Natural killer cell (primary cell): ENCODE data around the gene PRELID2. TPM values are rescaled to one million over a fixed set of nuclear protein-coding genes. Genes with fewer than 3 reads are reported as not detected.

Experiments
- ATAC-seq, 3 donors: fragments of 150-1000 bp in 2 of 3; fragments of 200-7000 bp in 1 of 3; cut with Tn5 transposase; 1 replicate in 1 of 3; 2 replicates in 2 of 3; pipeline ENCODE4 v1.10.0; 2021; ENCODE audit warnings: mild to moderate bottlenecking in 2 of 3, moderate library complexity in 2 of 3
- DNase-seq, 2 donors: peaks; one replicate each; pipeline versions ENCODE4 v3.0.0 to v3.0.0-alpha.2; 2013 to 2021; ENCODE audit warnings: mixed read lengths in 1 of 2
- H3K27ac ChIP-seq: one replicate; pipeline ENCODE4 v1.5.1; 2013; ENCODE audit warnings: mild to moderate bottlenecking, low read length
- H3K27me3 ChIP-seq: one replicate; pipeline ENCODE4 v1.6.1; 2013; ENCODE audit warnings: low read length; ENCODE audit not compliant: control insufficient read depth, insufficient read depth
- H3K36me3 ChIP-seq: one replicate; pipeline ENCODE4 v1.6.1; 2013; ENCODE audit warnings: low read length; ENCODE audit not compliant: control insufficient read depth, insufficient read depth
- H3K4me1 ChIP-seq: one replicate; pipeline ENCODE4 v1.6.1; 2013; ENCODE audit warnings: low read length; ENCODE audit not compliant: control insufficient read depth, insufficient read depth
- H3K4me3 ChIP-seq: one replicate; pipeline ENCODE4 v1.5.1; 2013; ENCODE audit warnings: low read length
- H3K9me3 ChIP-seq: one replicate; pipeline ENCODE4 v1.6.1; 2013; ENCODE audit warnings: low read length; ENCODE audit not compliant: control insufficient read depth, insufficient read depth
- H3K27ac Mint-ChIP-seq, 2 donors: one replicate each; pipeline ENCODE4 v1.8.0; 2022; ENCODE audit warnings: mild to moderate bottlenecking in 2 of 2, mixed read lengths in 2 of 2, moderate library complexity in 1 of 2
- H3K27me3 Mint-ChIP-seq, 2 donors: one replicate each; pipeline ENCODE4 v1.8.0; 2022; ENCODE audit warnings: low read depth in 2 of 2, mixed read lengths in 2 of 2
- H3K36me3 Mint-ChIP-seq: one replicate; pipeline ENCODE4 v1.8.0; 2022; ENCODE audit warnings: mixed read lengths
- H3K4me1 Mint-ChIP-seq, 2 donors: one replicate each; pipeline ENCODE4 v1.8.0; 2022; ENCODE audit warnings: mixed read lengths in 2 of 2
- H3K4me3 Mint-ChIP-seq: one replicate; pipeline ENCODE4 v1.8.0; 2022; ENCODE audit warnings: mild to moderate bottlenecking, moderate library complexity, mixed read lengths
- H3K9me3 Mint-ChIP-seq, 2 donors: one replicate each; pipeline ENCODE4 v1.8.0; 2022; ENCODE audit warnings: mixed read lengths in 2 of 2
- WGBS: methylation state at CpG from one replicate; pipeline ENCODE4 v1.1.7; 2013; ENCODE audit warnings: missing lambda C conversion rate; ENCODE audit not compliant: insufficient coverage; 5-methylcytosine and 5-hydroxymethylcytosine counted together
- intact Hi-C: fragments of 100-400 bp; cut with micrococcal nuclease; formaldehyde crosslinking; loops from one replicate; pipeline ENCODE4 v1.14.2; 2022
- total RNA-seq, 4 donors: library from RNA; stranded (reverse); fragments of 120-200 nt in 1 of 4; gene quantifications; one replicate each; pipeline versions ENCODE4 v1.2.3 to v1.2.4, GENCODE V29; 2013 to 2022
- TF ChIP-seq, protein P1 (sequence below): fragments of 200-600 bp; IDR thresholded peaks from one replicate; pipeline ENCODE4 v1.8.0; 2022; ENCODE audit warnings: antibody characterized with exemption

PRELID2 gene
- total RNA-seq, 3 donors from 2014 or later (not counting 1 experiment from before 2014, with no cell fraction given), result 1.5 to 3.1 (median 1.7) TPM

GRCh38 chr5:145711417-145711816 lies 123.7 kb downstream of the PRELID2 start:
- DNase-seq (no peak), ATAC-seq (no peak)
- Histone ChIP-seq H3K9me3 (no peaks in the 10 kb centered on the region), H3K36me3 (no peaks in the 10 kb centered on the region), H3K27me3 (no peaks in the 10 kb centered on the region), H3K4me1 (no peaks in the 10 kb centered on the region), H3K27ac (no peak overlapping the region), H3K4me3 (no peak overlapping the region)
- Mint-ChIP-seq H3K27me3 (no peaks in the 10 kb centered on the region), H3K9me3 (no peaks in the 10 kb centered on the region), H3K4me1 (no peaks in the 10 kb centered on the region), H3K36me3 (no peaks in the 10 kb centered on the region), H3K27ac (no peak overlapping the region), H3K4me3 (no peak overlapping the region)
- 97% methylated on average over 3 of the region's 3 CpGs for WGBS
- TF ChIP-seq, protein P1, sequence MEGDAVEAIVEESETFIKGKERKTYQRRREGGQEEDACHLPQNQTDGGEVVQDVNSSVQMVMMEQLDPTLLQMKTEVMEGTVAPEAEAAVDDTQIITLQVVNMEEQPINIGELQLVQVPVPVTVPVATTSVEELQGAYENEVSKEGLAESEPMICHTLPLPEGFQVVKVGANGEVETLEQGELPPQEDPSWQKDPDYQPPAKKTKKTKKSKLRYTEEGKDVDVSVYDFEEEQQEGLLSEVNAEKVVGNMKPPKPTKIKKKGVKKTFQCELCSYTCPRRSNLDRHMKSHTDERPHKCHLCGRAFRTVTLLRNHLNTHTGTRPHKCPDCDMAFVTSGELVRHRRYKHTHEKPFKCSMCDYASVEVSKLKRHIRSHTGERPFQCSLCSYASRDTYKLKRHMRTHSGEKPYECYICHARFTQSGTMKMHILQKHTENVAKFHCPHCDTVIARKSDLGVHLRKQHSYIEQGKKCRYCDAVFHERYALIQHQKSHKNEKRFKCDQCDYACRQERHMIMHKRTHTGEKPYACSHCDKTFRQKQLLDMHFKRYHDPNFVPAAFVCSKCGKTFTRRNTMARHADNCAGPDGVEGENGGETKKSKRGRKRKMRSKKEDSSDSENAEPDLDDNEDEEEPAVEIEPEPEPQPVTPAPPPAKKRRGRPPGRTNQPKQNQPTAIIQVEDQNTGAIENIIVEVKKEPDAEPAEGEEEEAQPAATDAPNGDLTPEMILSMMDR, result no peak
- intact Hi-C loops, result no loop called here

Other genes with a start within 250 kb of the PRELID2 start
- gene GRXCR2, start 37.7 kb upstream of the PRELID2 start, total RNA-seq, result not detected
- gene SH3RF2, start 101.2 kb upstream of the PRELID2 start, total RNA-seq, result under 1 TPM in 2 of 3 donors, not detected in 1; 0.28 to 0.35 TPM